HEK293T (cell line): ENCODE results near the gene NOTCH2.

Experiments used
- BHLHE40 ChIP-seq: fragments of 450-650 bp; IDR thresholded peaks from 2 replicates; pipeline ENCODE4 v1.6.1; 2016; ENCODE audit warnings: mild to moderate bottlenecking, moderate library complexity, borderline replicate concordance
- FOXA1 ChIP-seq: fragments of 450-650 bp; IDR thresholded peaks from 2 replicates; pipeline ENCODE4 v1.6.1; 2016; ENCODE audit warnings: mild to moderate bottlenecking
- FOXK2 ChIP-seq: fragments of 450-650 bp; IDR thresholded peaks from 2 replicates; pipeline ENCODE4 v1.6.1; 2016; ENCODE audit warnings: mild to moderate bottlenecking
- FOXM1 ChIP-seq: fragments of 450-650 bp; IDR thresholded peaks from 2 replicates; pipeline ENCODE4 v1.6.1; 2017; ENCODE audit warnings: mild to moderate bottlenecking, borderline replicate concordance
- HDGF ChIP-seq: fragments of 450-650 bp; IDR thresholded peaks from 2 replicates; pipeline ENCODE4 v1.6.1; 2017; ENCODE audit warnings: antibody characterized with exemption, borderline replicate concordance
- L3MBTL2 ChIP-seq: fragments of 450-650 bp; conservative IDR thresholded peaks from 2 replicates; pipeline ENCODE4 v1.6.1; 2016; ENCODE audit warnings: mild to moderate bottlenecking
- NFRKB ChIP-seq: fragments of 450-650 bp; IDR thresholded peaks from 2 replicates; pipeline ENCODE4 v1.6.1; 2016; ENCODE audit warnings: mild to moderate bottlenecking, moderate library complexity
- SP1 ChIP-seq: fragments of 450-650 bp; IDR thresholded peaks from 2 replicates; pipeline ENCODE4 v1.6.1; 2017
- SUZ12 ChIP-seq: fragments of 450-650 bp; IDR thresholded peaks from 2 replicates; pipeline ENCODE4 v1.6.1; 2016; ENCODE audit warnings: mild to moderate bottlenecking
- TARDBP ChIP-seq: fragments of 450-650 bp; IDR thresholded peaks from 2 replicates; pipeline ENCODE4 v1.6.1; 2016
- ZNF384 ChIP-seq: fragments of 450-650 bp; IDR thresholded peaks from 2 replicates; pipeline ENCODE4 v1.6.1; 2016
- TF ChIP-seq, protein P1 (sequence below): fragments of 450-650 bp; IDR thresholded peaks from 2 replicates; pipeline ENCODE4 v1.6.1; 2016

GRCh38 chr1:119981496-119981895, 88.0 kb downstream of the NOTCH2 start:
- TF ChIP-seq FOXK2 (no peak), FOXM1 (no peak), L3MBTL2 (no peak), BHLHE40 (no peak), FOXA1 (no peak), SUZ12 (no peak), TARDBP (no peak), ZNF384 (no peak), HDGF (no peak), SP1 (no peak), NFRKB (no peak)
- TF ChIP-seq, protein P1, sequence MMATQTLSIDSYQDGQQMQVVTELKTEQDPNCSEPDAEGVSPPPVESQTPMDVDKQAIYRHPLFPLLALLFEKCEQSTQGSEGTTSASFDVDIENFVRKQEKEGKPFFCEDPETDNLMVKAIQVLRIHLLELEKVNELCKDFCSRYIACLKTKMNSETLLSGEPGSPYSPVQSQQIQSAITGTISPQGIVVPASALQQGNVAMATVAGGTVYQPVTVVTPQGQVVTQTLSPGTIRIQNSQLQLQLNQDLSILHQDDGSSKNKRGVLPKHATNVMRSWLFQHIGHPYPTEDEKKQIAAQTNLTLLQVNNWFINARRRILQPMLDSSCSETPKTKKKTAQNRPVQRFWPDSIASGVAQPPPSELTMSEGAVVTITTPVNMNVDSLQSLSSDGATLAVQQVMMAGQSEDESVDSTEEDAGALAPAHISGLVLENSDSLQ: no peak
